Measurements from ENCODE around the gene TMEM205. TPM values are rescaled to one million over a fixed set of nuclear protein-coding genes. Genes with fewer than 3 reads are reported as not detected.

The TMEM205 gene
- total RNA-seq, 3 donors from 2014 or later: 33.5 to 38.9 (median 33.7) TPM

Other genes starting within 250 kb of the TMEM205 start
- gene SPC24, start 190.5 kb downstream of the TMEM205 start, total RNA-seq: 10 to 100 TPM in 1 of 3 donors, 1 to 10 TPM in 2; 7.0 to 12.8 (median 7.6) TPM
- gene KANK2, start 148.7 kb downstream of the TMEM205 start, total RNA-seq: under 1 TPM; 0.58 to 0.96 (median 0.92) TPM
- gene ANGPTL8, start 106.6 kb downstream of the TMEM205 start, total RNA-seq: not detected
- gene DOCK6, start 83.7 kb downstream of the TMEM205 start, total RNA-seq: 1 to 10 TPM; 1.7 to 2.9 (median 2.1) TPM
- not detected for gene TSPAN16, start 50.1 kb downstream of the TMEM205 start, total RNA-seq
- 1 to 10 TPM; 4.0 to 4.5 (median 4.3) TPM for gene RAB3D, start 6.6 kb downstream of the TMEM205 start, total RNA-seq
- 10 to 100 TPM; 10.7 to 14.6 (median 11.0) TPM for gene CCDC159, start 251 bp upstream of the TMEM205 start, total RNA-seq
- 1 to 10 TPM; 2.4 to 4.1 (median 3.8) TPM for gene PLPPR2, start 9.2 kb upstream of the TMEM205 start, total RNA-seq
- gene SWSAP1, start 28.4 kb upstream of the TMEM205 start, total RNA-seq: 1 to 10 TPM; 2.0 to 3.1 (median 2.1) TPM
- gene EPOR, start 38.0 kb upstream of the TMEM205 start, total RNA-seq: 1 to 10 TPM; 1.8 to 2.0 (median 1.8) TPM
- under 1 TPM in 2 of 3 donors, not detected in 1; 0.29 to 0.51 TPM for gene RGL3, start 73.0 kb upstream of the TMEM205 start, total RNA-seq
- gene ODAD3, start 88.9 kb upstream of the TMEM205 start, total RNA-seq: under 1 TPM in 1 of 3 donors, not detected in 2; 0.11 TPM
- 100 to 1,000 TPM; 273 to 327 (median 319) TPM for gene PRKCSH, start 89.4 kb upstream of the TMEM205 start, total RNA-seq
- gene ELAVL3, start 134.8 kb upstream of the TMEM205 start, total RNA-seq: under 1 TPM in 1 of 3 donors, not detected in 2; 0.19 TPM
- 10 to 100 TPM; 12.3 to 16.9 (median 13.9) TPM for gene ZNF653, start 159.6 kb upstream of the TMEM205 start, total RNA-seq
- gene ECSIT, start 182.9 kb upstream of the TMEM205 start, total RNA-seq: 10 to 100 TPM; 72.3 to 88.1 (median 81.9) TPM
- gene CNN1, start 192.6 kb upstream of the TMEM205 start, total RNA-seq: under 1 TPM in 1 of 3 donors, not detected in 2; 0.25 TPM
- gene ELOF1, start 213.0 kb upstream of the TMEM205 start, total RNA-seq: 10 to 100 TPM; 82.5 to 91.6 (median 86.4) TPM
- 1 to 10 TPM; 2.4 to 2.9 (median 2.8) TPM for gene ACP5, start 231.4 kb upstream of the TMEM205 start, total RNA-seq